ENCODE measurements around the gene AKR1C1. TPM values are rescaled to one million over a fixed set of nuclear protein-coding genes. Genes with fewer than 3 reads are reported as not detected.

The AKR1C1 gene
- total and polyA plus RNA-seq, 9 of the 15 experiments (the other 6 are each of a cell fraction or from before 2014, with no cell fraction given), result 43.5 to 180 (median 82.4) TPM

DNA sequence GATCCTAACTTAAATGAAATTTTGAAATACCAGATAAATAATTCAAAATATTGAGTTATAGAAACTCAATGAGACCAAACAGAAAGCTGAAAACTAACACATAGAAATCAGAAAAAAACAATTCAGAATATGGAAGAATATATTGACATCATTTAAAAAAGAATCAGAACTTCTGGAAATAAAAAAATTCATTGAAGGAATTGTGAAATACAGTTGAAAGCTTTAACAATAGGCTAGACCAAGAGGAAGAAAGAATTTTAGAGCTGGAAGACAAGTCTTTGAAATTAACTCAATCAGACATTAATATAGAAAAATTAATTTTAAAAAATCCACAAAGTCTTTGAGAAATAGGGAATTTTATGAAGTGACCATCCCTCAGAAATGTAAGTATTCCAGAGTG lies 36.8 kb upstream of the AKR1C1 start (continued):
- TF ChIP-seq, protein P1, sequence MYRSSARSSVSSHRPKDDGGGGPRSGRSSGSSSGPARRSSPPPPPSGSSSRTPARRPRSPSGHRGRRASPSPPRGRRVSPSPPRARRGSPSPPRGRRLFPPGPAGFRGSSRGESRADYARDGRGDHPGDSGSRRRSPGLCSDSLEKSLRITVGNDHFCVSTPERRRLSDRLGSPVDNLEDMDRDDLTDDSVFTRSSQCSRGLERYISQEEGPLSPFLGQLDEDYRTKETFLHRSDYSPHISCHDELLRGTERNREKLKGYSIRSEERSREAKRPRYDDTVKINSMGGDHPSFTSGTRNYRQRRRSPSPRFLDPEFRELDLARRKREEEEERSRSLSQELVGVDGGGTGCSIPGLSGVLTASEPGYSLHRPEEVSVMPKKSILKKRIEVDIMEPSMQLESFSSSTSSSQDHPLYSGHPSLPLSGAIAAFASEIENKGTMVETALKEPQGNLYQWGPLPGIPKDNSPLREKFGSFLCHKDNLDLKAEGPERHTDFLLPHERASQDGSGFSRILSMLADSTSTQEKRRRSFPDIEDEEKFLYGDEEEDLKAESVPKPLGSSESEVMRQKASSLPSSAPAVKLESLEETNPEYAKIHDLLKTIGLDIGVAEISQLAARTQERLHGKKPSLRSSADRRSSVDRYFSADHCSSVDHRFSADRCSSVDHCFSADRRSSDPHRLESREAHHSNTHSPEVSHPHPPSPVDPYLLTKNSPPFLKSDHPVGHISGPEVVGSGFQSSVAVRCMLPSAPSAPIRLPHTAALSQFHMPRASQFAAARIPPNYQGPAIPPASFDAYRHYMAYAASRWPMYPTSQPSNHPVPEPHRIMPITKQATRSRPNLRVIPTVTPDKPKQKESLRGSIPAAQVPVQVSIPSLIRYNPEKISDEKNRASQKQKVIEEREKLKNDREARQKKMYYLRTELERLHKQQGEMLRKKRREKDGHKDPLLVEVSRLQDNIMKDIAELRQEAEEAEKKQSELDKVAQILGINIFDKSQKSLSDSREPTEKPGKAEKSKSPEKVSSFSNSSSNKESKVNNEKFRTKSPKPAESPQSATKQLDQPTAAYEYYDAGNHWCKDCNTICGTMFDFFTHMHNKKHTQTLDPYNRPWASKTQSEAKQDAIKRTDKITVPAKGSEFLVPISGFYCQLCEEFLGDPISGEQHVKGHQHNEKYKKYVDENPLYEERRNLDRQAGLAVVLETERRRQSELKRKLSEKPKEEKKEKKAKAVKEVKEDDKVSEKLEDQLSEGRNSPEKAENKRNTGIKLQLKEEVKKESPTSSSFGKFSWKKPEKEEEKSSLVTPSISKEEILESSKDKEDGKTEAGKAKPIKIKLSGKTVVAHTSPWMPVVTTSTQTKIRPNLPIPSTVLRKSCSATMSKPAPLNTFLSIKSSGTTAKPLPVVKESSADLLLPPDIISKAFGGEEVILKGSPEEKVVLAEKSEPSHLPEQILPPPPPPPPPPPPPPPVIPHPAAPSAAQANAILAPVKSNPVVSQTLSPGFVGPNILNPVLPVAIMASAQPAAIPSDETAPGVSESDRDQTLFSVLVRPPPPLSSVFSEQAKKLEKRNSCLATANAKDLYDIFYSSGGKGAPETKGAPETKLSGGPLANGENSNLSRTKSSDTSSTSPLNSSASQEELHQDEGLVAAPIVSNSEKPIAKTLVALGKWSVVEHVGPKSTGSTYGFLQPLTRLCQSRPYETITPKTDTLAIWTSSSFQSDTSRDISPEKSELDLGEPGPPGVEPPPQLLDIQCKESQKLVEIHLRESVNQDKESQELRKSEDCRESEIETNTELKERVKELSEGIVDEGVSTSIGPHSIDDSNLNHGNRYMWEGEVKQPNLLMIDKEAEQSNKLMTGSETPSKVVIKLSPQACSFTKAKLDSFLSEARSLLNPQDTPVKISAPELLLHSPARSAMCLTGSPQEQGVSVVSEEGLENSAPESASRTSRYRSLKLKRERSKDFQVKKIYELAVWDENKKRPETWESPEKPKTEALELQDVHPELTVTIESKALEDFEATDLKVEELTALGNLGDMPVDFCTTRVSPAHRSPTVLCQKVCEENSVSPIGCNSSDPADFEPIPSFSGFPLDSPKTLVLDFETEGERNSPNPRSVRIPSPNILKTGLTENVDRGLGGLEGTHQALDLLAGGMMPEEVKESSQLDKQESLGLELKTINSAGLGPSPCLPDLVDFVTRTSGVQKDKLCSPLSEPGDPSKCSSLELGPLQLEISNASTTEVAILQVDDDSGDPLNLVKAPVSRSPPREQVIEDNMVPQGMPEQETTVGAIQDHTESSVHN (IDR thresholded peaks at IDR 0.05; ENCODE audit: borderline replicate concordance in 1 of 2, low read depth in 1 of 2), result no peak
- no peak for TF ChIP-seq HEY1 (CRISPR knock-in tag; IDR thresholded peaks at IDR 0.05; ENCODE audit: borderline replicate concordance)
- no peak for TF ChIP-seq HIVEP1 (CRISPR knock-in tag; IDR thresholded peaks at IDR 0.05)
- no peak for TF ChIP-seq TFAM (CRISPR knock-in tag; conservative IDR thresholded peaks at IDR 0.05)
- no peak for TF ChIP-seq ZNF3 (CRISPR knock-in tag; IDR thresholded peaks at IDR 0.05)
- TF ChIP-seq SP1 (CRISPR knock-in tag; IDR thresholded peaks at IDR 0.05), result no peak
